ENCODE measurements around the gene TMEM253. TPM values are rescaled to one million over a fixed set of nuclear protein-coding genes. Genes with fewer than 3 reads are reported as not detected.
A peak's percentile ranks its signal among the peaks of the same experiment; 100 is the strongest.

Gene TMEM253
- total and polyA plus RNA-seq, 9 of the 15 experiments (the other 6 are each of a cell fraction or from before 2014, with no cell fraction given) = 0.11 to 0.61 (median 0.26) TPM; not detected in 3

DNA sequence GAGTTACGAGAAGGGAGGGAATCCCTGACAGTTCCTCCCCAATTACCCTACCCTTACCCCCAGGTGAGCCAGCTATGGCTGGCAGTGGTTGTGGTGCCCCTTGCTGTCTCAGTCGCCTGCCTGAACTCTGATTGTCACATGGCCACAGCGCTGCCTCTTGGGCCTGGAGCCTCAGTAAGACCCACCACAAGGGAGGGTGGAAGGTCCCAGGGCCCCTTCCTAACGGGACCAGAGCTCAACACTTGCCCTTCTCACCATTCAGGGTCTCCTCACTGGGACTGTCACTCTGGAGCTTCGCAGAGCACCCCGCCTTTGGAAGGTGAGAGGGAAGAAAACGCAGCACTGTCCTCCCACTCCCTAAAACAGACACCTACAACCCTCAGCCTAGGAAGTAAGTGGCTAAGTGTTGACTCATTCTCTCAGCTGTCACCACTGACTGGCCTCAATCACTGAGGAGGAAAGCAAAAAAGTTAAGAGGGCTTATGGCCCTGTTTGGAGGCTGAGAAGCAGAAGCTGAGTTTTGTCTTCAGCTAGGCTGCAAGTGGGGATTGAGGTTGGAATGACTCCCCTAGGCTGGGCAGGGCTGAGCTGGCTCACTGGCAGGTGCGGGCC, 1.0 kb downstream of the TMEM253 start (continued):
- TF ChIP-seq, protein P1, sequence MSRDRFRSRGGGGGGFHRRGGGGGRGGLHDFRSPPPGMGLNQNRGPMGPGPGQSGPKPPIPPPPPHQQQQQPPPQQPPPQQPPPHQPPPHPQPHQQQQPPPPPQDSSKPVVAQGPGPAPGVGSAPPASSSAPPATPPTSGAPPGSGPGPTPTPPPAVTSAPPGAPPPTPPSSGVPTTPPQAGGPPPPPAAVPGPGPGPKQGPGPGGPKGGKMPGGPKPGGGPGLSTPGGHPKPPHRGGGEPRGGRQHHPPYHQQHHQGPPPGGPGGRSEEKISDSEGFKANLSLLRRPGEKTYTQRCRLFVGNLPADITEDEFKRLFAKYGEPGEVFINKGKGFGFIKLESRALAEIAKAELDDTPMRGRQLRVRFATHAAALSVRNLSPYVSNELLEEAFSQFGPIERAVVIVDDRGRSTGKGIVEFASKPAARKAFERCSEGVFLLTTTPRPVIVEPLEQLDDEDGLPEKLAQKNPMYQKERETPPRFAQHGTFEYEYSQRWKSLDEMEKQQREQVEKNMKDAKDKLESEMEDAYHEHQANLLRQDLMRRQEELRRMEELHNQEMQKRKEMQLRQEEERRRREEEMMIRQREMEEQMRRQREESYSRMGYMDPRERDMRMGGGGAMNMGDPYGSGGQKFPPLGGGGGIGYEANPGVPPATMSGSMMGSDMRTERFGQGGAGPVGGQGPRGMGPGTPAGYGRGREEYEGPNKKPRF (IDR thresholded peaks at IDR 0.05; ENCODE audit: low read depth, low read length) = no peak
- no peak for TF ChIP-seq DIDO1 (tag; IDR thresholded peaks at IDR 0.05; ENCODE audit: low read depth)
- TF ChIP-seq FOSL1 (tag; conservative IDR thresholded peaks at IDR 0.05) = peak; percentile 43
- TF ChIP-seq DMBX1 (CRISPR knock-in tag; IDR thresholded peaks at IDR 0.05; ENCODE audit: borderline replicate concordance) = 0 out of 2 replicates have a peak, but pooled peaks have one; percentile 27
- TF ChIP-seq RBM22 (IDR thresholded peaks at IDR 0.05; ENCODE audit: low read depth, low read length, poor library complexity, severe bottlenecking) = no peak
- TF ChIP-seq YBX1 (IDR thresholded peaks at IDR 0.05) = no peak
- TF ChIP-seq NFYB (IDR thresholded peaks at IDR 0.05; ENCODE audit: extremely low read depth, insufficient read length) = no peak
- TF ChIP-seq, protein P2, sequence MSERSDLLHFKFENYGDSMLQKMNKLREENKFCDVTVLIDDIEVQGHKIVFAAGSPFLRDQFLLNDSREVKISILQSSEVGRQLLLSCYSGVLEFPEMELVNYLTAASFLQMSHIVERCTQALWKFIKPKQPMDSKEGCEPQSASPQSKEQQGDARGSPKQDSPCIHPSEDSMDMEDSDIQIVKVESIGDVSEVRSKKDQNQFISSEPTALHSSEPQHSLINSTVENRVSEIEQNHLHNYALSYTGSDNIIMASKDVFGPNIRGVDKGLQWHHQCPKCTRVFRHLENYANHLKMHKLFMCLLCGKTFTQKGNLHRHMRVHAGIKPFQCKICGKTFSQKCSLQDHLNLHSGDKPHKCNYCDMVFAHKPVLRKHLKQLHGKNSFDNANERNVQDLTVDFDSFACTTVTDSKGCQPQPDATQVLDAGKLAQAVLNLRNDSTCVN (CRISPR knock-in tag; IDR thresholded peaks at IDR 0.05) = no peak
- no peak for TF ChIP-seq ETS2 (tag; IDR thresholded peaks at IDR 0.05; ENCODE audit: borderline replicate concordance, poor library complexity, severe bottlenecking)
- TF ChIP-seq THRAP3 (IDR thresholded peaks at IDR 0.05; ENCODE audit: borderline replicate concordance) = no peak
- TF ChIP-seq MAFG (tag; conservative IDR thresholded peaks at IDR 0.05) = no peak
- no peak for TF ChIP-seq SMAD1 (IDR thresholded peaks at IDR 0.05; ENCODE audit: low read depth, low read length, partially characterized antibody)
- TF ChIP-seq SREBF1 (IDR thresholded peaks at IDR 0.05; ENCODE audit: borderline replicate concordance, low read depth, low read length) = no peak
- no peak for TF ChIP-seq ZBED1 (IDR thresholded peaks at IDR 0.05)
- peak; percentile 74 for TF ChIP-seq MEIS2 (IDR thresholded peaks at IDR 0.05; ENCODE audit: partially characterized antibody)
- TF ChIP-seq NR2C1 (IDR thresholded peaks at IDR 0.05) = no peak
- no peak for TF ChIP-seq NR2C1 (tag; IDR thresholded peaks at IDR 0.05)
- TF ChIP-seq, protein P3, sequence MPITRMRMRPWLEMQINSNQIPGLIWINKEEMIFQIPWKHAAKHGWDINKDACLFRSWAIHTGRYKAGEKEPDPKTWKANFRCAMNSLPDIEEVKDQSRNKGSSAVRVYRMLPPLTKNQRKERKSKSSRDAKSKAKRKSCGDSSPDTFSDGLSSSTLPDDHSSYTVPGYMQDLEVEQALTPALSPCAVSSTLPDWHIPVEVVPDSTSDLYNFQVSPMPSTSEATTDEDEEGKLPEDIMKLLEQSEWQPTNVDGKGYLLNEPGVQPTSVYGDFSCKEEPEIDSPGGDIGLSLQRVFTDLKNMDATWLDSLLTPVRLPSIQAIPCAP (CRISPR knock-in tag; IDR thresholded peaks at IDR 0.05; ENCODE audit: borderline replicate concordance) = no peak
- TF ChIP-seq TOE1 (IDR thresholded peaks at IDR 0.05; ENCODE audit: borderline replicate concordance) = no peak
- no peak for TF ChIP-seq TOE1 (CRISPR knock-in tag; IDR thresholded peaks at IDR 0.05; ENCODE audit: borderline replicate concordance, low read depth)
- TF ChIP-seq JUND (IDR thresholded peaks at IDR 0.05; ENCODE audit: borderline replicate concordance, low read depth, low read length) = peak; percentile 69; the same call in 1 of the 2 replicates
- peak; percentile 34; the same call in 1 of the 3 replicates for TF ChIP-seq JUND (tag; IDR thresholded peaks at IDR 0.05; ENCODE audit: borderline replicate concordance, low read depth, low read length)
- no peak for TF ChIP-seq ZNF134 (CRISPR knock-in tag; conservative IDR thresholded peaks at IDR 0.05)

Measured in K562 (cell line).